K562 (cell line): ENCODE results near the gene LIMCH1. TPM values are rescaled to one million over a fixed set of nuclear protein-coding genes. Genes with fewer than 3 reads are reported as not detected.

Experiments
- ATAC-seq: fragments of 200-7000 bp; cut with Tn5 transposase; 3 replicates; pipeline ENCODE4 v1.9.1; 2020; ENCODE audit warnings: moderate library complexity
- BruUV-seq: library from RNA; stranded (reverse); fragments of 400-500 nt; replicated peaks from 2 replicates; lab custom pipeline; 2021; lab: Mats Ljungman, UMichigan
- CTCF ChIA-PET: fragments of 300-600 bp; formaldehyde crosslinking; extraction: SDS; loops from one replicate; lab custom pipeline; 2021; ENCODE audit warnings: low intra/inter-chr PET ratio; lab: Yijun Ruan, JAX
- POLR2A ChIA-PET: fragments of 300-600, 350-650 bp; sonication (Branson Sonifier 250); formaldehyde crosslinking; extraction: SDS; loops from one replicate; lab custom pipeline; 2021; ENCODE audit warnings: antibody characterized with exemption, inconsistent platforms; lab: Yijun Ruan, JAX
- DNase-seq, 4 experiments: peaks; one replicate each; pipeline versions ENCODE4 v3.0.0 to v3.0.0-alpha.2; 2011 to 2018; ENCODE audit warnings: low spot score in 3 of 4, mixed read lengths in 3 of 4; ENCODE audit errors: extremely low read depth in 1 of 4
- FAIRE-seq: peaks from 2 replicates; lab custom pipeline; 2011; peaks lifted over from hg19 to GRCh38; lab: Jason Lieb, UNC
- H2AFZ ChIP-seq: 2 replicates; pipeline ENCODE4 v1.6.0; 2011; ENCODE audit warnings: low read depth, low read length, control low read depth, inconsistent platforms
- H3K27ac ChIP-seq: fragments of 200-600 bp; 3 replicates; pipeline ENCODE4 v1.8.0; 2011; ENCODE audit warnings: low read depth, mild to moderate bottlenecking, control low read depth, inconsistent platforms, low read length, moderate library complexity, mixed read lengths; ENCODE audit errors: extremely low read depth
- H3K27me3 ChIP-seq, 2 experiments: fragments of 300-600 bp in 1 of 2; 2 replicates in 1 of 2; 3 replicates in 1 of 2; pipeline versions ENCODE4 v1.6.0 to v1.8.0; 2011; ENCODE audit warnings: inconsistent platforms in 2 of 2, low read length in 2 of 2, mild to moderate bottlenecking in 1 of 2, mixed read lengths in 1 of 2, moderate library complexity in 1 of 2; ENCODE audit not compliant: control insufficient read depth in 2 of 2, insufficient read depth in 2 of 2
- H3K36me3 ChIP-seq: fragments of 300-600 bp; 3 replicates; pipeline ENCODE4 v1.8.0; 2011; ENCODE audit warnings: mild to moderate bottlenecking, low read length, inconsistent platforms; ENCODE audit not compliant: control insufficient read depth, insufficient read depth
- H3K4me1 ChIP-seq, 2 experiments: fragments of 200-600 bp in 1 of 2; replicated peaks in 1 of 2; 2 replicates in 1 of 2; 3 replicates in 1 of 2; pipeline versions ENCODE4 v1.5.1 to v1.8.0; 2011; ENCODE audit warnings: inconsistent platforms in 2 of 2, low read length in 2 of 2, mild to moderate bottlenecking in 1 of 2, mixed read lengths in 1 of 2, moderate library complexity in 1 of 2; ENCODE audit not compliant: control insufficient read depth in 2 of 2, insufficient read depth in 2 of 2
- H3K4me2 ChIP-seq: 2 replicates; pipeline ENCODE4 v1.6.1; 2011; ENCODE audit warnings: low read length, control low read depth, inconsistent platforms, mixed read lengths; ENCODE audit not compliant: insufficient read depth
- H3K4me3 ChIP-seq: fragments of 200-600 bp; sonication (generic), shearing (Covaris generic); 2 replicates; pipeline ENCODE4 v1.5.1; 2016; ENCODE audit warnings: control low read depth, inconsistent platforms
- H3K79me2 ChIP-seq: fragments of 200-600 bp; 3 replicates; pipeline ENCODE4 v1.8.0; 2011; ENCODE audit warnings: low read length, inconsistent platforms; ENCODE audit not compliant: control insufficient read depth, insufficient read depth
- H3K9ac ChIP-seq, 2 experiments: 2 replicates each; pipeline versions ENCODE4 v1.6.0 to v1.6.1; 2011; ENCODE audit warnings: low read depth in 2 of 2, low read length in 2 of 2, control low read depth in 1 of 2, inconsistent platforms in 1 of 2, mild to moderate bottlenecking in 1 of 2, mixed read lengths in 1 of 2; ENCODE audit not compliant: insufficient read depth in 1 of 2
- H3K9me1 ChIP-seq: one replicate; pipeline ENCODE4 v1.6.0; 2011; ENCODE audit warnings: inconsistent platforms, mild to moderate bottlenecking, low read length, moderate library complexity; ENCODE audit not compliant: control insufficient read depth, insufficient read depth
- H3K9me3 ChIP-seq: replicated peaks from 2 replicates; pipeline ENCODE4 v1.5.1; 2011; ENCODE audit warnings: low read depth, low read length, inconsistent platforms; ENCODE audit not compliant: control insufficient read depth, insufficient read depth
- H4K20me1 ChIP-seq: replicated peaks from 2 replicates; pipeline ENCODE4 v1.6.1; 2011; ENCODE audit warnings: low read length, inconsistent platforms, mixed read lengths; ENCODE audit not compliant: control insufficient read depth, insufficient read depth
- CBX1 ChIP-seq: sonication (generic); IDR thresholded peaks from 2 replicates; pipeline ENCODE4 v1.6.1; 2016; ENCODE audit warnings: antibody characterized with exemption, low read depth, mild to moderate bottlenecking
- CC2D1A ChIP-seq: fragments of 450-650 bp; IDR thresholded peaks from 2 replicates; pipeline ENCODE4 v1.6.1; 2017; ENCODE audit warnings: mild to moderate bottlenecking
- COPS2 ChIP-seq: fragments of 450-650 bp; conservative IDR thresholded peaks from 2 replicates; pipeline ENCODE4 v1.6.1; 2016; ENCODE audit warnings: mild to moderate bottlenecking, moderate library complexity
- ELK1 ChIP-seq: sonication (generic); formaldehyde crosslinking; IDR thresholded peaks from 2 replicates; pipeline ENCODE4 v1.8.1; 2022; ENCODE audit warnings: missing genetic modification reagents
- FUS ChIP-seq: fragments of 200-400 bp; formaldehyde crosslinking; optimal IDR thresholded peaks from 2 replicates; pipeline ENCODE3; 2017; ENCODE audit warnings: low read depth, low read length
- KDM1A ChIP-seq, 2 experiments: fragments of 450-650 bp; IDR thresholded peaks; 2 replicates each; pipeline ENCODE4 v1.6.1; 2016; ENCODE audit warnings: mild to moderate bottlenecking in 2 of 2
- RBM34 ChIP-seq: fragments of 200-400 bp; formaldehyde crosslinking; IDR thresholded peaks from 2 replicates; pipeline ENCODE4 v1.6.1; 2018; ENCODE audit warnings: low read length, borderline replicate concordance; ENCODE audit not compliant: insufficient read depth
- SMAD1 ChIP-seq: fragments of 150-350 bp; IDR thresholded peaks from 2 replicates; pipeline ENCODE4 v1.6.1; 2014; ENCODE audit warnings: low read length, low read depth; ENCODE audit not compliant: partially characterized antibody
- SMC3 ChIP-seq: conservative IDR thresholded peaks from 2 replicates; pipeline ENCODE4 v1.6.1; 2011; ENCODE audit warnings: low read depth, low read length, improper control_type of control experiment; ENCODE audit not compliant: insufficient read depth
- ZC3H8 ChIP-seq: fragments of 450-650 bp; IDR thresholded peaks from 2 replicates; pipeline ENCODE4 v1.6.1; 2017
- ZNF121 ChIP-seq: sonication (generic); formaldehyde crosslinking; conservative IDR thresholded peaks from 2 replicates; pipeline ENCODE4 v1.8.0; 2022; ENCODE audit warnings: missing genetic modification reagents
- WGBS: fragments of 100-300 bp; shearing (Covaris generic); methylation state at CpG from one replicate; pipeline ENCODE4 v1.1.6; 2016; ENCODE audit warnings: low coverage, mixed read lengths; ENCODE audit not compliant: insufficient coverage; ENCODE audit errors: missing lambda C conversion rate; 5-methylcytosine and 5-hydroxymethylcytosine counted together
- in situ Hi-C: fragments of 300-500 bp; cut with MboI; formaldehyde crosslinking; loops from 4 replicates; pipeline ENCODE4 v1.15.0; 2018; ENCODE audit warnings: inconsistent platforms, mixed read lengths
- intact Hi-C: fragments of 100-400 bp; cut with micrococcal nuclease; formaldehyde crosslinking; loops from 2 replicates; pipeline ENCODE4 v1.14.2; 2022
- polyA plus RNA-seq, 8 experiments: library from polyadenylated mRNA; depleted of rRNA in 4 of 8; stranded (reverse) in 5 of 8; unstranded in 3 of 8; fragments of >200 nt; fragmentation: Nextera tagmentation in 2 of 8; fragmentation: Illumina TruSeq in 1 of 8; extraction: Ambion mirVana in 2 of 8; extraction: Trizol in 1 of 8; gene quantifications; 2 replicates each; pipeline versions ENCODE4 v1.2.1 to v1.2.3, GENCODE V29; 2011 to 2014; ENCODE audit warnings: inconsistent platforms in 1 of 8, missing spikeins in 1 of 8
- total RNA-seq, 7 experiments: library from RNA; depleted of rRNA in 6 of 7; stranded (reverse); fragments of >200 nt in 6 of 7; fragmentation: Illumina TruSeq in 2 of 7; extraction: Trizol in 2 of 7; gene quantifications; 2 replicates each; pipeline versions ENCODE4 v1.2.1 to v1.2.3, GENCODE V29; 2011 to 2021; ENCODE audit warnings: low replicate concordance in 1 of 7

LIMCH1 gene
- total and polyA plus RNA-seq, 9 of the 15 experiments (the other 6 are each of a cell fraction or from before 2014, with no cell fraction given): 0.35 TPM; not detected in 8

GRCh38 chr4:41727861-41728572 lies 190.1 kb downstream of the LIMCH1 start:
- no TSS peak for BruUV-seq
- FAIRE-seq: no peak
- CTCF ChIA-PET: no interaction called here

More at GRCh38 chr4:41727861-41728572, 190.1 kb downstream of the LIMCH1 start:
- Histone ChIP-seq H3K4me1 (no peaks in the 10 kb centered on the region), H3K36me3 (no peaks in the 10 kb centered on the region), H3K9me3 (no peaks in the 10 kb centered on the region), H3K27me3 (no peaks in the 10 kb centered on the region), H4K20me1 (no peaks in the 10 kb centered on the region), H3K9ac (no peak overlapping the region), H3K4me2 (no peak overlapping the region), H2AFZ (no peak overlapping the region), H3K4me3 (no peak overlapping the region), H3K9me1 (no peaks in the 10 kb centered on the region), H3K79me2 (no peaks in the 10 kb centered on the region), H3K27ac (no peak overlapping the region)
- TF ChIP-seq RBM34 (no peak), SMC3 (no peak), CC2D1A (no peak), CBX1 (no peak), COPS2 (no peak), ELK1 (CRISPR knock-in tag) (no peak), FUS (no peak), KDM1A (IDR thresholded peaks at IDR 0.05) (no peak), ZNF121 (CRISPR knock-in tag) (no peak), ZC3H8 (no peak), SMAD1 (no peak)
- no peak for DNase-seq
- no peak for ATAC-seq
- 3% methylated on average over 4 of the region's 4 CpGs for WGBS
- POLR2A ChIA-PET: interaction anchor here (0.7 kb wide), 1 partner anchor 228 kb away, joined by 3 read pairs; no protein-coding TSS in a partner anchor
- in situ Hi-C loops (no loop called here), intact Hi-C loops (no loop called here)
